Epidermal melanocyte (primary cell): ENCODE measurements around the gene ALOX5.

Source experiments
- DNase-seq: peaks from one replicate; pipeline ENCODE4 v3.0.0; 2011; ENCODE audit warnings: low spot score; ENCODE audit not compliant: insufficient read length

The ALOX5 gene

GRCh38 chr10:45423976-45424499, 50.0 kb downstream of the ALOX5 start:
- no peak for DNase-seq

GRCh38 chr10:45424668-45425404, 50.8 kb downstream of the ALOX5 start:
- DNase-seq, result no peak

GRCh38 chr10:45425621-45426563, 51.9 kb downstream of the ALOX5 start:
- no peak for DNase-seq

- no peak for DNase-seq
Observed at GRCh38 chr10:45427262-45427969, 53.4 kb downstream of the ALOX5 start.

GRCh38 chr10:45427970-45428366, 54.0 kb downstream of the ALOX5 start:
- DNase-seq, result no peak

GRCh38 chr10:45428611-45429510, 54.8 kb downstream of the ALOX5 start:
- DNase-seq, result no peak

- no peak for DNase-seq
Observed at GRCh38 chr10:45429790-45430189, 55.8 kb downstream of the ALOX5 start.

GRCh38 chr10:45432113-45432512, 58.1 kb downstream of the ALOX5 start:
- no peak for DNase-seq

GRCh38 chr10:45432700-45433472, 58.9 kb downstream of the ALOX5 start:
- DNase-seq, result no peak

GRCh38 chr10:45433716-45434469, 59.9 kb downstream of the ALOX5 start:
- DNase-seq, result no peak

- DNase-seq, result no peak
Observed at GRCh38 chr10:45437587-45438465, 63.8 kb downstream of the ALOX5 start.

- DNase-seq, result no peak
Observed at GRCh38 chr10:45438466-45439090, 64.6 kb downstream of the ALOX5 start.

GRCh38 chr10:45439365-45439764, 65.3 kb downstream of the ALOX5 start:
- no peak for DNase-seq

- no peak for DNase-seq
Observed at GRCh38 chr10:45439873-45440272, 65.9 kb downstream of the ALOX5 start.

GRCh38 chr10:45440511-45441062, 66.6 kb downstream of the ALOX5 start:
- no peak for DNase-seq

- DNase-seq, result no peak
Observed at GRCh38 chr10:45441239-45442190, 67.5 kb downstream of the ALOX5 start.
